Epidermal melanocyte (primary cell): ENCODE data around the gene ZC3H11A.

Source experiments
- DNase-seq: peaks from one replicate; pipeline ENCODE4 v3.0.0; 2011; ENCODE audit warnings: low spot score; ENCODE audit not compliant: insufficient read length

Gene ZC3H11A

DNA sequence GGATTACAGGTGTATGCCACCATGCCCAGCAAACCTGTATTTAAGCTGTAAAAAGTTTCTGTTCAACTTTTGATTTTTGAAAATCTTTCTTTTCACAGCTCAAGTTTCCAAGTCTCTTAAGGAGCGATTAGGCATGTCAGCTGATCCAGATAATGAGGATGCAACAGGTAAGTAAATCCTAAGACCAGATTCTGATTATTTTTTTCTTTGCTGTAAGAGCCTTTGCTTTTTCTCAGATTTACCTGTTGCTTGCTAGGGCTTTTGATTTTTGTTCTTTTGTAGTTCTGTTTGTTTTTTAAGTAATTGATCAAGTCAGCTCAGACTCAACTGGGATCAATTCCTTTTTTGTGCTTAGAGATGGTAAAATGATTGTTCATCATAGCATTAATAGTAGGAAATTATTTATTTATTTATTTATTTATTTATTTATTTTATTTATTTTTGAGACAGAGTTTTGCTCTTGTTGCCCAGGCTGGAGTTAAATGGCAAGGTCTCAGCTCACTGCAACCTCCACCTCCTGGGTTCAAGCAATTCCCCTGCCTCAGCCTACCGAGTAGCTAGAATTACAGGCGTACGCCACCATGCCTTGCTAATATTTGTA is 44.9 kb downstream of the ZC3H11A start:
- no peak for DNase-seq

DNA sequence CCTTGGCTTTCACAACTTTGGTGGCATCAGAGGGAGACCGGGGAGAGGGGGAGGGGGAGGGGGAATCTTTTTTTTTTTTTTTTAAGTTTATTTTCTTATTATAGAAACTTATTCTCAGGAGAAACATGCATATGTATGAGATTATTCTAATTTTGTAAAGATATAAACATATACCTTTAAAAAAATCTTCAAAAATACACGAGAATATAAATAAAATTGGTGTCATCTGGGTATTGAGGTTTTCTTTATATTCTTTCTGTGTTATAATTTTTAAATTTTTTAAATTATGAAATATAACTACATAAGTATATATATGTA is 47.1 kb downstream of the ZC3H11A start:
- DNase-seq: no peak

DNA sequence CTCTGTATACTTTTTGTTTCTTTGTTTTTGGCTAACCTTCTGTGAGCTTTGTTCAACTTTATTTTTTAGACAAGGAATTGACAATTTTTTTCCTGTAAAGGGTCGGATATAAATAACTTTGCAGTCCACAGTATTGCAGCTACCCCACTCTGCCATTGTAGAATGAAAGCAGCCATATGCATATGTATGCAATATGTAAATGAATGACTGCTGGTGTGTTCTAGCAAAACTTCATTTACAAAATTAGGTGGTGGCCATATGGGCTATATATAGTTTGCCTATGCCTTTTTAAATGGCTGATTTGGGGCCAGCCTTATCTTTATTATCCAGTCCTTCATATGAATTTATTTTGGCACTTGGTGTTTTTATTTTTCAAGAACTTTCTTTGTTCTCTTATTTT is 48.0 kb downstream of the ZC3H11A start:
- no peak for DNase-seq
